Midbrain (tissue), 1 donor: ENCODE data around the gene BEGAIN.

Source experiments
- DNase-seq: peaks from one replicate; lab custom pipeline; 2025; lab: John Stamatoyannopoulos, UW

Gene BEGAIN

GRCh38 chr14:100615736-100616695 is 28.8 kb upstream of the BEGAIN start:
- peak; percentile 24 for DNase-seq

- DNase-seq, result no peak
Observed at GRCh38 chr14:100614803-100615202, 27.6 kb upstream of the BEGAIN start.

- DNase-seq, result no peak
Observed at GRCh38 chr14:100612986-100613385, 25.8 kb upstream of the BEGAIN start.

- no peak for DNase-seq
Observed at GRCh38 chr14:100611811-100612480, 24.7 kb upstream of the BEGAIN start.

- DNase-seq, result no peak
Observed at GRCh38 chr14:100610511-100611217, 23.4 kb upstream of the BEGAIN start.

- DNase-seq, result no peak
Observed at GRCh38 chr14:100609941-100610391, 22.7 kb upstream of the BEGAIN start.

- DNase-seq, result no peak
Observed at GRCh38 chr14:100609331-100609870, 22.2 kb upstream of the BEGAIN start.

- no peak for DNase-seq
Observed at GRCh38 chr14:100608586-100609330, 21.5 kb upstream of the BEGAIN start.

GRCh38 chr14:100608064-100608463 is 20.8 kb upstream of the BEGAIN start:
- DNase-seq, result no peak

GRCh38 chr14:100607611-100607956 is 20.4 kb upstream of the BEGAIN start:
- DNase-seq, result no peak

- no peak for DNase-seq
Observed at GRCh38 chr14:100606687-100607610, 19.7 kb upstream of the BEGAIN start.

GRCh38 chr14:100605706-100606686 is 18.8 kb upstream of the BEGAIN start:
- DNase-seq, result no peak

GRCh38 chr14:100605230-100605629 is 18.0 kb upstream of the BEGAIN start:
- DNase-seq, result no peak

- no peak for DNase-seq
Observed at GRCh38 chr14:100604709-100605108, 17.5 kb upstream of the BEGAIN start.

GRCh38 chr14:100604121-100604501 is 16.9 kb upstream of the BEGAIN start:
- no peak for DNase-seq

- no peak for DNase-seq
Observed at GRCh38 chr14:100603341-100604120, 16.3 kb upstream of the BEGAIN start.

GRCh38 chr14:100602621-100603230 is 15.5 kb upstream of the BEGAIN start:
- no peak for DNase-seq

GRCh38 chr14:100601914-100602313 is 14.7 kb upstream of the BEGAIN start:
- no peak for DNase-seq
